Activated CD8-positive, alpha-beta T cell treated with anti-CD3 and anti-CD28 coated beads, Interleukin-2, amount 10 ng/mL, durations not matched to agents 7 days and 5 days (primary cell): ENCODE measurements around the gene COPB2. TPM values are rescaled to one million over a fixed set of nuclear protein-coding genes. Genes with fewer than 3 reads are reported as not detected.
"Not testable (repeated sequence)": the region's sequence is repeated elsewhere in the genome, so short reads cannot be mapped to it uniquely, and the experiment has no call there.

Experiments
- ATAC-seq: fragments of 150-1000 bp; cut with Tn5 transposase; one replicate; pipeline ENCODE4 v1.10.0; 2021; ENCODE audit warnings: moderate library complexity
- CTCF ChIA-PET: fragments of 350-600 bp; sonication (Branson Sonifier 250); formaldehyde crosslinking; loops from one replicate; lab custom pipeline; 2021; ENCODE audit warnings: antibody characterized with exemption; lab: Charles Lee
- POLR2A ChIA-PET: fragments of 350-600 bp; sonication (Branson Sonifier 250); formaldehyde crosslinking; loops from one replicate; lab custom pipeline; 2021; ENCODE audit warnings: antibody characterized with exemption; lab: Charles Lee
- DNase-seq: peaks from one replicate; pipeline ENCODE4 v3.0.0-alpha.2; 2020
- H3K27ac Mint-ChIP-seq: one replicate; pipeline ENCODE4 v1.8.0; 2021; ENCODE audit warnings: mild to moderate bottlenecking, mixed read lengths
- H3K27me3 Mint-ChIP-seq: one replicate; pipeline ENCODE4 v1.8.0; 2021; ENCODE audit warnings: low read depth, mixed read lengths
- H3K36me3 Mint-ChIP-seq: one replicate; pipeline ENCODE4 v1.8.0; 2021; ENCODE audit warnings: low read depth, mixed read lengths
- H3K4me1 Mint-ChIP-seq: one replicate; pipeline ENCODE4 v1.8.0; 2021; ENCODE audit warnings: low read depth, mixed read lengths
- H3K4me3 Mint-ChIP-seq: one replicate; pipeline ENCODE4 v1.8.0; 2021; ENCODE audit warnings: mild to moderate bottlenecking, mixed read lengths
- H3K9me3 Mint-ChIP-seq: one replicate; pipeline ENCODE4 v1.8.0; 2022; ENCODE audit warnings: mixed read lengths; ENCODE audit not compliant: insufficient read depth
- total RNA-seq, 2 experiments: library from RNA; stranded (reverse); gene quantifications; one replicate each; pipeline ENCODE4 v1.2.3, GENCODE V29; 2021

Gene COPB2
- total RNA-seq, 2 experiments from 2014 or later, result 82.0 to 87.6 TPM

DNA sequence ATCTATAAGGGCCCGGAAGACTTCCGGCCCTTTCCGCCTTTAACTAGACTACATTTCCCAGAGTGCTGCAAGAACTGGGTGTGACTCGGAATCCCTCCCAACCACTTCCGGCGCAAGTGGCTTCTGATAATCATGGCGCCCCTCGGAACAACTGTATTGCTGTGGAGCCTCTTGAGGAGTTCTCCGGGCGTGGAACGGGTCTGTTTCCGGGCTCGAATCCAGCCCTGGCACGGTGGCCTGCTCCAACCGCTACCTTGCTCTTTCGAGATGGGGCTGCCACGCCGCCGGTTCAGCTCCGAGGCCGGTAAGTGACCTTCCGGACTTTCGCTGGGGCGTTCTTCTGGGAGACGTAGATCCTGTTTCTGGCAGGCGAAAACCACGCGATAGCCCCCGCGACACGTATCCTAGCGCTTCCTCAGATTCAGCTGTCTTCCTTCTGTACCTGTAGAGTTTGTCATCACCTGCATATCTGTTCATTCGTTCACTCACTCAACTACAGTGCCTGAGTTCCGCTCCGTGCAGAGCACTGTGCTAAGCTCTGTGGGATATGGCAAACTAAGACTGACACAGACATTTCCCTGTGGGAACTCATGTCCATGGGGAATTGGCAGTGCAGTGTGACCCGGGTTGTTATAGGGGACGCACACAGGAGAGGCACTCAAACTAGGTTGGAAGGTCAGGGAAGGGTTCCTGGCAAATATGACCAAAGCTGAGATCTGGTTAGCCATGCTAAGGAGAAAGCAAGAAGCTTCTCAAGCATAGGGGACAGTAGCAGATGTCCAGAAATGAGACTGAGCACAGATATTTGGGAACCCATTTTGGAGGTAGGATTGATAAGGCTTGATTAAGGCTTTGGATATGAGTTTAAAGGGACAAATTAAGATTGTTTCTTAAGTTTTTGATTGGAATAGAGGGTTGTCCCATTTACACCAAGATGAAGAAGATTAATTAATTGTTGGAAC is 45.3 kb downstream of the COPB2 start, which contains the start of gene MRPS22:
TSS of gene MRPS22 (plus strand) at position 126 of the 962 bp plus-strand sequence. CDS start at position 133, 7 bp downstream.
- H3K4me1 Mint-ChIP-seq, result peaks cover 11% of the 10 kb centered on the region
- CTCF ChIA-PET, result interaction anchor here (0.7 to 1.6 kb wide), 2 partner anchors 10 to 15 kb away, joined by 3 to 5 read pairs; no protein-coding TSS in a partner anchor

DNA sequence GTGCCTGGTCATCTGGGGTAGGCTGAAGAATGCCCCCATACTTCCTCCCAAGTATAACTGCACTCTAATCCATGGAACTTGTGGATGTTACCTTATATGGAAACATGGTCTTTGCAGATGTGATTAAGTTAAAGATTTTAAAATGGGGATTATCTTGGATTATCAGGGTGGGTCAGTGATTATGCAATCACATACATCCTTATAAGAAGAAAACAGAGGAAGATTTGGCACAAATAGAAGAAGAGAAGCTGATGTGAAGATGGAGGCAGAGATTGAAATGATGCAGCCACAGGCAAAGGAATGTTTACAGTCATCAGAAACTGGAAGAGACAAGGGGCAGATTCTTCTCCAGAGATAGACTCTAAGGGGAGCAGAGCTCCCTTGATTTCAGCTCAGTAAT is 47.4 kb downstream of the COPB2 start:
- Mint-ChIP-seq H3K4me1 (peaks cover 11% of the 10 kb centered on the region), H3K36me3 (peaks cover 3% of the 10 kb centered on the region), H3K27ac (no peak overlapping the region), H3K27me3 (no peaks in the 10 kb centered on the region), H3K4me3 (no peak overlapping the region), H3K9me3 (no peaks in the 10 kb centered on the region)
- DNase-seq, result no peak
- CTCF ChIA-PET, result interaction anchor here (1.0 to 3.0 kb wide), 6 partner anchors 12 to 748 kb away, joined by 3 to 16 read pairs (median 4); partner anchors contain the start of gene CEP70
- ATAC-seq, result no peak
- POLR2A ChIA-PET, result interaction anchor here (0.6 kb wide), 1 partner anchor 363 kb away, joined by 4 read pairs; no protein-coding TSS in a partner anchor

More for the DNA sequence above, 45.3 kb downstream of the COPB2 start, which contains the start of gene MRPS22:
- peak; percentile 97 for ATAC-seq
- Mint-ChIP-seq H3K27me3 (no peaks in the 10 kb centered on the region), H3K27ac (peak within 1 kb of the TSS; percentile 58), H3K36me3 (peaks cover 14% of the 10 kb centered on the region), H3K9me3 (no peaks in the 10 kb centered on the region), H3K4me3 (no peak within 1 kb of the TSS)
- POLR2A ChIA-PET, result interaction anchor here (0.8 to 2.0 kb wide), 5 partner anchors 10 to 1600 kb away, joined by 3 to 14 read pairs (median 3); partner anchors contain the start of gene COPB2
- DNase-seq, result peak; percentile 91

DNA sequence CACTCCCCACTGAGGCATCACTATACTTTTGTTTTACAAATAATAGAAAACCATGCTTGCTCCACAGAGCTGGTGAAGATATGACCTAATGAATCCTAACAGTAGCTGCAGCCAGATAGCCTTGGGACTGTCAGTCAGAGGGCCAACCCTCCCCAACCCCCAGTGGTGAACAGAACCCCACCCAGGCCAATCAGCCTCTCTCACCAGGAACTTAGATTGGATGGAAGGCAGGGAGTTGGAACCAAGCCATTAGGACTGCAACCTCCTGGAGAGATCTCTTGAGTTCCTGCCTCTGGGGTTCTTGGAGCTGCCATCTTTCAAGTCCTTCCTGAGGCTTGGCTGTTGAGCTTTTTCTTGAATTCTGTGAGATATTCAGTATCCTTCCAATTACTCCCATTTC is 48.7 kb downstream of the COPB2 start:
- Mint-ChIP-seq H3K27ac (no peak overlapping the region), H3K4me3 (no peak overlapping the region), H3K36me3 (peaks cover 3% of the 10 kb centered on the region), H3K4me1 (peaks cover 11% of the 10 kb centered on the region), H3K27me3 (no peaks in the 10 kb centered on the region), H3K9me3 (no peaks in the 10 kb centered on the region)
- DNase-seq, result no peak
- no peak for ATAC-seq
- ChIA-PET POLR2A (no interaction called here), CTCF (interaction anchor here (1.2 to 3.0 kb wide), 3 partner anchors 12 to 425 kb away, joined by 3 to 16 read pairs (median 5); no protein-coding TSS in a partner anchor)

DNA sequence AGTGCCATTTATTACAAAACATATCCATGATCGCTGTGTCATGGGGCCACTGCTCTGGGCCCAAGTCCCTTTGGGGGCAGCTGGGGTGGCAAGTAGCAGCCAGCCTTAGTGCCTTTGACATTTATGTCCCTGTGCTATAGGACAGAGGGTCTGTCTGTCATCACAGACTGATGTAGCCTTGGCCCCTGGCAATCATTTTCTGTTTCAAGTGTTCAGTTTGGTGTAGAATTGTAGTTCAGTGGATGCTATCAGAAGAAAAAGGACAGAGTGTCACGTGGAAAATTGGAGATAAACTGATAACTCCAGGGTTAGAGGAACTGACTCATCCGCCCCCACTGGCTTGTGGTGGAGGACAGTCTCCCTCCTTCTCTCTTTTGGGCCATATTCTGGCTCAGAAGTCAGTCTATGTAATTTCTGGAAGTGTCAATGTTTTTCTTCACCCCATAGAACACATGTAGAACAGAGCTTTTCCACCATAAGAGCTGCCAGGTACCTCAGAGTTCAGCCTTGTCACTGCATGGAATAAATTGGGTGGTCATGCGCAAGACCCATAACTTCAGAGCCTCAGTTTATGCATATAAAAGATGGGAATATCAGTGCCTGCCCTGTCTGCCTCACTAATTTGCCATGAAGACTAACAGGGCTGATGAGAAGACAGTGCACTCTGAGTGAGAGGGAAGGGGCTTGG is 50.1 kb downstream of the COPB2 start:
- POLR2A ChIA-PET, result no interaction called here
- CTCF ChIA-PET, result interaction anchor here (1.2 kb wide), 1 partner anchor 227 kb away, joined by 5 read pairs; no protein-coding TSS in a partner anchor
- H3K4me3 Mint-ChIP-seq, result no peak overlapping the region
- H3K27ac Mint-ChIP-seq, result no peak overlapping the region
- ATAC-seq (no peak), DNase-seq (no peak)
- no peaks in the 10 kb centered on the region for H3K27me3 Mint-ChIP-seq
- H3K9me3 Mint-ChIP-seq, result no peaks in the 10 kb centered on the region
- peaks cover 3% of the 10 kb centered on the region for H3K36me3 Mint-ChIP-seq
- peaks cover 11% of the 10 kb centered on the region for H3K4me1 Mint-ChIP-seq

DNA sequence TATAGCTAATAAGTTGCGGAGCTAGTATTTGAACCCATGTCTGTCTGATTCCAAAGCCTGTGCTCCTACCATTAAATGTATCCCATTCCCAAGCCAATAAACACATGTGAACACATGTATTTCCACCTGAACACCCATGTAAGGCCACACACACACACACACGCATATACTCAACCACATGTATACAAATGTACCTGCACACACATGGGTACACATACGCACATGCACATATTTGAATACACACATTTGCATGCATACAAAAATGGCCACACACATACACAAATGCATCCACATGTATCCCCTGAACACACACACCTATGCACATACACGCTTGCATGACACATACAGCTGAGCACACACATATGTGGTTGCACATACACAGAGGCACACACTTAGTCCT is 51.0 kb downstream of the COPB2 start:
- ATAC-seq (no peak), DNase-seq (no peak)
- POLR2A ChIA-PET, result no interaction called here
- Mint-ChIP-seq H3K4me3 (no peak overlapping the region), H3K36me3 (peaks cover 3% of the 10 kb centered on the region), H3K4me1 (peaks cover 9% of the 10 kb centered on the region), H3K9me3 (no peaks in the 10 kb centered on the region), H3K27me3 (no peaks in the 10 kb centered on the region), H3K27ac (no peak overlapping the region)
- CTCF ChIA-PET, result interaction anchor here (1.4 kb wide), 1 partner anchor 9 kb away, joined by 5 read pairs; no protein-coding TSS in a partner anchor

DNA sequence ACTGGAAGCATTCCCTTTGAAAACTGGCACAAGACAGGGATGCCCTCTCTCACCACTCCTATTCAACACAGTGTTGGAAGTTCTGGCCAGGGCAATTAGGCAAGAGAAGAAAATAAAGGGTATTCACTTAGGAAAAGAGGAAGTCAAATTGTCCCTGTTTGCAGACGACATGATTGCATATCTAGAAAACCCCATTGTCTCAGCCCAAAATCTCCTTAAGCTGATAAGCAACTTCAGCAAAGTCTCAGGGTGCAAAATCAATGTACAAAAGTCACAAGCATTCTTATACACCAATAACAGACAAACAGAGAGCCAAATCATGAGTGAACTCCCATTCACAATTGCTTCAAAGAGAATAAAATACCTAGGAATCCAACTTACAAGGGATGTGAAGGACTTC is 54.8 kb downstream of the COPB2 start:
- POLR2A ChIA-PET, H3K9me3 Mint-ChIP-seq, H3K36me3 Mint-ChIP-seq, H3K4me3 Mint-ChIP-seq, H3K27ac Mint-ChIP-seq, ATAC-seq, H3K4me1 Mint-ChIP-seq, DNase-seq, H3K27me3 Mint-ChIP-seq, CTCF ChIA-PET: not testable (repeated sequence)

GRCh38 chr3:139332092-139332491 is 57.4 kb downstream of the COPB2 start:
- Mint-ChIP-seq H3K27ac (no peak overlapping the region), H3K4me1 (peaks cover 20% of the 10 kb centered on the region), H3K9me3 (no peaks in the 10 kb centered on the region), H3K36me3 (no peaks in the 10 kb centered on the region), H3K4me3 (no peak overlapping the region), H3K27me3 (peaks cover 7% of the 10 kb centered on the region)
- DNase-seq, result no peak
- POLR2A ChIA-PET, result no interaction called here
- no peak for ATAC-seq
- CTCF ChIA-PET, result interaction anchor here (1.8 kb wide), 1 partner anchor 395 kb away, joined by 4 read pairs; no protein-coding TSS in a partner anchor

GRCh38 chr3:139329364-139329850 is 60.0 kb downstream of the COPB2 start:
- H3K9me3 Mint-ChIP-seq, result no peaks in the 10 kb centered on the region
- ATAC-seq, result peak; percentile 99
- peak overlapping the region; percentile 51 for H3K4me3 Mint-ChIP-seq
- CTCF ChIA-PET, result interaction anchor here (0.6 to 4.4 kb wide), 18 partner anchors 9 to 614 kb away, joined by 3 to 55 read pairs (median 4); partner anchors contain the start of genes FOXL2 and FOXL2NB
- POLR2A ChIA-PET, result no interaction called here
- peak; percentile 92 for DNase-seq
- no peaks in the 10 kb centered on the region for H3K36me3 Mint-ChIP-seq
- no peak overlapping the region for H3K27ac Mint-ChIP-seq
- H3K27me3 Mint-ChIP-seq, result peaks cover 7% of the 10 kb centered on the region
- H3K4me1 Mint-ChIP-seq, result peaks cover 20% of the 10 kb centered on the region

DNA sequence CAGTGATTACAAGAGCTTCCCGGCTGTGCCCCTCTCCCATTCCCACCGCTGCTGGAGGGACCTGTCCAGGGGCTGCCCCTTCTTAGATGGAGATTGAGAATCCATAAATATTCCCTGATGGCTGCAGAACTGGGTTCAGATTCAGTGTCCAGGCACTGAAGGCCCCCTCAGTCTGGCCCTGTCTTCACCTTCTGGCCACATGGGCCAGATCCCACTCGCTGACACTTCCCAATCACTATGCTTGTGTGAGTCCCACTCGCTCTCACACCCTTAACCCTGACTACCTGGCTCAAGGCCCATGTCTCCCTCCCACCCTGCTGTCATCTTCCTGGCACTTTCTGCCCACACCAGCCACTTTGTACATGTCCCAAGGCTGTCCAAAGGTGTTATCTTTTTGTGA is 61.1 kb downstream of the COPB2 start:
- ChIA-PET CTCF (interaction anchor here (1.0 to 4.4 kb wide), 11 partner anchors 10 to 396 kb away, joined by 3 to 55 read pairs (median 6); no protein-coding TSS in a partner anchor), POLR2A (no interaction called here)
- DNase-seq (no peak), ATAC-seq (no peak)
- H3K4me1 Mint-ChIP-seq, result peaks cover 20% of the 10 kb centered on the region
- no peak overlapping the region for H3K27ac Mint-ChIP-seq
- H3K36me3 Mint-ChIP-seq, result no peaks in the 10 kb centered on the region
- peaks cover 7% of the 10 kb centered on the region for H3K27me3 Mint-ChIP-seq
- no peaks in the 10 kb centered on the region for H3K9me3 Mint-ChIP-seq
- no peak overlapping the region for H3K4me3 Mint-ChIP-seq

GRCh38 chr3:139327861-139328260 is 61.6 kb downstream of the COPB2 start:
- ChIA-PET CTCF (interaction anchor here (1.8 to 4.4 kb wide), 4 partner anchors 9 to 392 kb away, joined by 13 to 55 read pairs (median 16); no protein-coding TSS in a partner anchor), POLR2A (no interaction called here)
- Mint-ChIP-seq H3K9me3 (no peaks in the 10 kb centered on the region), H3K4me1 (peaks cover 20% of the 10 kb centered on the region), H3K27me3 (peaks cover 5% of the 10 kb centered on the region), H3K36me3 (no peaks in the 10 kb centered on the region), H3K4me3 (no peak overlapping the region), H3K27ac (no peak overlapping the region)
- DNase-seq (no peak), ATAC-seq (no peak)

DNA sequence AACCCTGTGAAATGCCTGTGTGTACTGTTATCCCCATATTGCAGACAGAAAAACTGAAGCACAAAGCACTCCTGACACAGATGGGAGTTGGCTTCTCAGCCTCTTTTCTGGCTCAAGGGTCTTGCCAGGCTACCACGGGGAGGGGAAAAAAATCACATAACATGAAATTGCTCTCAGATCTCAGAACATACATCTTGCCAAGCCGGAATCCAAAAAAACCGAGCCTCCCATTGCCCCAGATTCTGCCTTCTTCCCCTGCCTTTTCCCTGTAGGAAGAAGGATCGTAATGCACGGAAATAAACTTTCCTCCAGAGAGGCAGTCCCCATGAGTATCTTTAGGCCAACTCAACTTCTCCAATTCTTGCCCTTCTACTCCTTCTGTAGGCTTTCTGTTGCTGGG is 62.2 kb downstream of the COPB2 start:
- H3K4me1 Mint-ChIP-seq, result peaks cover 20% of the 10 kb centered on the region
- no peak overlapping the region for H3K4me3 Mint-ChIP-seq
- H3K27me3 Mint-ChIP-seq, result peaks cover 4% of the 10 kb centered on the region
- ATAC-seq (no peak), DNase-seq (no peak)
- CTCF ChIA-PET, result interaction anchor here (1.0 to 4.4 kb wide), 4 partner anchors 16 to 391 kb away, joined by 3 to 55 read pairs (median 10); no protein-coding TSS in a partner anchor
- POLR2A ChIA-PET, result no interaction called here
- no peak overlapping the region for H3K27ac Mint-ChIP-seq
- no peaks in the 10 kb centered on the region for H3K9me3 Mint-ChIP-seq
- H3K36me3 Mint-ChIP-seq, result no peaks in the 10 kb centered on the region
